ENCODE measurements around the gene STK32B. TPM values are rescaled to one million over a fixed set of nuclear protein-coding genes. Genes with fewer than 3 reads are reported as not detected.

Gene STK32B
- total and polyA plus RNA-seq, 9 of the 15 experiments (the other 6 are each of a cell fraction or from before 2014, with no cell fraction given) = 0.03 to 0.20 (median 0.07) TPM; not detected in 2

DNA sequence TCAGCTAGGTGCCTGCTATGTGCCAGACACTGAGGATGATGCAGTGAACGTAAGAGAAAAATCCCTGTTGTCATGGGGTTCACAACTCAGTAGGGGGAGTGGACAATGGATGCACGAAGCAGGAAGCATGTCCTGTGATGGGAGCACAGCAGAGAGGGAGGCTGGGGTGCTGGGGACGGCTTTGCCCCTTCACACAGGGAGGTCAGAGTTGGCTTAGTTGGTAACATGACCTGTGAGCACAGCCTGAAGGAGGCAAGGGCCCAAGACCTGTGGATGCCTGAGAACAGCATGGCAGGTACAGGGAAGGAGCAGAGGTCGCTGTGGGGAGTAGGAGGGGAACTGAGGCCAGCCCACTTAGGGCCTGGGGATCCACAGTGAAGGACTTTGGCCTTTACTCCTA, 109.4 kb downstream of the STK32B start (continued):
- TF ChIP-seq MTF1 (CRISPR knock-in tag; IDR thresholded peaks at IDR 0.05; ENCODE audit: borderline replicate concordance) (no peak), MCM7 (IDR thresholded peaks at IDR 0.05) (no peak)
- TF ChIP-seq, protein P1, sequence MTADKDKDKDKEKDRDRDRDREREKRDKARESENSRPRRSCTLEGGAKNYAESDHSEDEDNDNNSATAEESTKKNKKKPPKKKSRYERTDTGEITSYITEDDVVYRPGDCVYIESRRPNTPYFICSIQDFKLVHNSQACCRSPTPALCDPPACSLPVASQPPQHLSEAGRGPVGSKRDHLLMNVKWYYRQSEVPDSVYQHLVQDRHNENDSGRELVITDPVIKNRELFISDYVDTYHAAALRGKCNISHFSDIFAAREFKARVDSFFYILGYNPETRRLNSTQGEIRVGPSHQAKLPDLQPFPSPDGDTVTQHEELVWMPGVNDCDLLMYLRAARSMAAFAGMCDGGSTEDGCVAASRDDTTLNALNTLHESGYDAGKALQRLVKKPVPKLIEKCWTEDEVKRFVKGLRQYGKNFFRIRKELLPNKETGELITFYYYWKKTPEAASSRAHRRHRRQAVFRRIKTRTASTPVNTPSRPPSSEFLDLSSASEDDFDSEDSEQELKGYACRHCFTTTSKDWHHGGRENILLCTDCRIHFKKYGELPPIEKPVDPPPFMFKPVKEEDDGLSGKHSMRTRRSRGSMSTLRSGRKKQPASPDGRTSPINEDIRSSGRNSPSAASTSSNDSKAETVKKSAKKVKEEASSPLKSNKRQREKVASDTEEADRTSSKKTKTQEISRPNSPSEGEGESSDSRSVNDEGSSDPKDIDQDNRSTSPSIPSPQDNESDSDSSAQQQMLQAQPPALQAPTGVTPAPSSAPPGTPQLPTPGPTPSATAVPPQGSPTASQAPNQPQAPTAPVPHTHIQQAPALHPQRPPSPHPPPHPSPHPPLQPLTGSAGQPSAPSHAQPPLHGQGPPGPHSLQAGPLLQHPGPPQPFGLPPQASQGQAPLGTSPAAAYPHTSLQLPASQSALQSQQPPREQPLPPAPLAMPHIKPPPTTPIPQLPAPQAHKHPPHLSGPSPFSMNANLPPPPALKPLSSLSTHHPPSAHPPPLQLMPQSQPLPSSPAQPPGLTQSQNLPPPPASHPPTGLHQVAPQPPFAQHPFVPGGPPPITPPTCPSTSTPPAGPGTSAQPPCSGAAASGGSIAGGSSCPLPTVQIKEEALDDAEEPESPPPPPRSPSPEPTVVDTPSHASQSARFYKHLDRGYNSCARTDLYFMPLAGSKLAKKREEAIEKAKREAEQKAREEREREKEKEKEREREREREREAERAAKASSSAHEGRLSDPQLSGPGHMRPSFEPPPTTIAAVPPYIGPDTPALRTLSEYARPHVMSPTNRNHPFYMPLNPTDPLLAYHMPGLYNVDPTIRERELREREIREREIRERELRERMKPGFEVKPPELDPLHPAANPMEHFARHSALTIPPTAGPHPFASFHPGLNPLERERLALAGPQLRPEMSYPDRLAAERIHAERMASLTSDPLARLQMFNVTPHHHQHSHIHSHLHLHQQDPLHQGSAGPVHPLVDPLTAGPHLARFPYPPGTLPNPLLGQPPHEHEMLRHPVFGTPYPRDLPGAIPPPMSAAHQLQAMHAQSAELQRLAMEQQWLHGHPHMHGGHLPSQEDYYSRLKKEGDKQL (CRISPR knock-in tag; IDR thresholded peaks at IDR 0.05; ENCODE audit: borderline replicate concordance) = no peak
- TF ChIP-seq, protein P2, sequence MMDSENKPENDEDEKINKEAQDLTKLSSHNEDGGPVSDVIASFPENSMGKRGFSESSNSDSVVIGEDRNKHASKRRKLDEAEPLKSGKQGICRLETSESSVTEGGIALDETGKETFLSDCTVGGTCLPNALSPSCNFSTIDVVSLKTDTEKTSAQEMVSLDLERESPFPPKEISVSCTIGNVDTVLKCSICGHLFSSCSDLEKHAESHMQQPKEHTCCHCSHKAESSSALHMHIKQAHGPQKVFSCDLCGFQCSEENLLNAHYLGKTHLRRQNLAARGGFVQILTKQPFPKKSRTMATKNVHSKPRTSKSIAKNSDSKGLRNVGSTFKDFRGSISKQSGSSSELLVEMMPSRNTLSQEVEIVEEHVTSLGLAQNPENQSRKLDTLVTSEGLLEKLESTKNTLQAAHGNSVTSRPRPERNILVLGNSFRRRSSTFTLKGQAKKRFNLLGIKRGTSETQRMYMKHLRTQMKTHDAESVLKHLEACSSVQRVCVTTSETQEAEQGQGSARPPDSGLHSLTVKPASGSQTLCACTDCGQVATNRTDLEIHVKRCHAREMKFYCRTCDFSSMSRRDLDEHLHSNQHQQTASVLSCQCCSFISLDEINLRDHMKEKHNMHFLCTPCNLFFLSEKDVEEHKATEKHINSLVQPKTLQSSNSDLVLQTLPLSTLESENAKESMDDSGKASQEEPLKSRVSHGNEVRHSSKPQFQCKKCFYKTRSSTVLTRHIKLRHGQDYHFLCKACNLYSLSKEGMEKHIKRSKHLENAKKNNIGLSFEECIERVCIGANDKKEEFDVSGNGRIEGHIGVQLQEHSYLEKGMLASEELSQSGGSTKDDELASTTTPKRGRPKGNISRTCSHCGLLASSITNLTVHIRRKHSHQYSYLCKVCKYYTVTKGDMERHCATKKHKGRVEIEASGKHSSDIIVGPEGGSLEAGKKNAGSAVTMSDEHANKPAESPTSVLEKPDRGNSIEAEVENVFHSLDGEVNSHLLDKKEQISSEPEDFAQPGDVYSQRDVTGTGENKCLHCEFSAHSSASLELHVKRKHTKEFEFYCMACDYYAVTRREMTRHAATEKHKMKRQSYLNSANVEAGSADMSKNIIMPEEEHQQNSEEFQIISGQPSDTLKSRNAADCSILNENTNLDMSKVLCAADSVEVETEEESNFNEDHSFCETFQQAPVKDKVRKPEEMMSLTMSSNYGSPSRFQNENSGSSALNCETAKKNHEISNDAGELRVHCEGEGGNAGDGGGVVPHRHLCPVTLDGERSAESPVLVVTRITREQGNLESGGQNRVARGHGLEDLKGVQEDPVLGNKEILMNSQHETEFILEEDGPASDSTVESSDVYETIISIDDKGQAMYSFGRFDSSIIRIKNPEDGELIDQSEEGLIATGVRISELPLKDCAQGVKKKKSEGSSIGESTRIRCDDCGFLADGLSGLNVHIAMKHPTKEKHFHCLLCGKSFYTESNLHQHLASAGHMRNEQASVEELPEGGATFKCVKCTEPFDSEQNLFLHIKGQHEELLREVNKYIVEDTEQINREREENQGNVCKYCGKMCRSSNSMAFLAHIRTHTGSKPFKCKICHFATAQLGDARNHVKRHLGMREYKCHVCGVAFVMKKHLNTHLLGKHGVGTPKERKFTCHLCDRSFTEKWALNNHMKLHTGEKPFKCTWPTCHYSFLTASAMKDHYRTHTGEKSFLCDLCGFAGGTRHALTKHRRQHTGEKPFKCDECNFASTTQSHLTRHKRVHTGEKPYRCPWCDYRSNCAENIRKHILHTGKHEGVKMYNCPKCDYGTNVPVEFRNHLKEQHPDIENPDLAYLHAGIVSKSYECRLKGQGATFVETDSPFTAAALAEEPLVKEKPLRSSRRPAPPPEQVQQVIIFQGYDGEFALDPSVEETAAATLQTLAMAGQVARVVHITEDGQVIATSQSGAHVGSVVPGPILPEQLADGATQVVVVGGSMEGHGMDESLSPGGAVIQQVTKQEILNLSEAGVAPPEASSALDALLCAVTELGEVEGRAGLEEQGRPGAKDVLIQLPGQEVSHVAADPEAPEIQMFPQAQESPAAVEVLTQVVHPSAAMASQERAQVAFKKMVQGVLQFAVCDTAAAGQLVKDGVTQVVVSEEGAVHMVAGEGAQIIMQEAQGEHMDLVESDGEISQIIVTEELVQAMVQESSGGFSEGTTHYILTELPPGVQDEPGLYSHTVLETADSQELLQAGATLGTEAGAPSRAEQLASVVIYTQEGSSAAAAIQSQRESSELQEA (IDR thresholded peaks at IDR 0.05; ENCODE audit: low read depth) = no peak
